Stimulated activated CD8-positive, alpha-beta memory T cell treated with anti-CD3 and anti-CD28 coated beads, Interleukin-4, amount 100 ng/mL, for 24 hours (primary cell): ENCODE measurements around the gene CNTNAP1.
"Not testable (repeated sequence)": the region's sequence is repeated elsewhere in the genome, so short reads cannot be mapped to it uniquely, and the experiment has no call there.

Source experiments
- DNase-seq: peaks from one replicate; pipeline ENCODE4 v3.0.0-alpha.2; 2020; ENCODE audit warnings: low read depth

CNTNAP1 gene

DNA sequence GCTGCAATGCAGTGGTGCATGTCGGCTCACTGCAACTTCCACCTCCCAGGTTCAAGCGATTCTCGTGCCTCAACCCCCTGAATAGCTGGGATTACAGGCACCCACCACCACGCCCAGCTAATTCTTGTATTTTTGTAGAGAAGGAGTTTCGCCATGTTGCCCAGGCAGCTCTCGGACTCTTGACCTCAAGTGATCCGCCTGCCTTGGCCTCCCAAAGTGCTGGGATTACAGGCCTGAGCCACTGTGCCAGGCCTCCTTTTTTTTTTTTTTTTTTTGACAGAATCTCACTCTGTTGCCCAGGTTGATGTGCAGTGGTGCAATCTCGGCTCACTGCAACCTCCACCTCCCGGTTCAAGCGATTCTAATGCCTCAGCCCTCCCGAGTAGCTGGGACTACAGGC, 60.6 kb downstream of the CNTNAP1 start:
- not testable (repeated sequence) for DNase-seq

DNA sequence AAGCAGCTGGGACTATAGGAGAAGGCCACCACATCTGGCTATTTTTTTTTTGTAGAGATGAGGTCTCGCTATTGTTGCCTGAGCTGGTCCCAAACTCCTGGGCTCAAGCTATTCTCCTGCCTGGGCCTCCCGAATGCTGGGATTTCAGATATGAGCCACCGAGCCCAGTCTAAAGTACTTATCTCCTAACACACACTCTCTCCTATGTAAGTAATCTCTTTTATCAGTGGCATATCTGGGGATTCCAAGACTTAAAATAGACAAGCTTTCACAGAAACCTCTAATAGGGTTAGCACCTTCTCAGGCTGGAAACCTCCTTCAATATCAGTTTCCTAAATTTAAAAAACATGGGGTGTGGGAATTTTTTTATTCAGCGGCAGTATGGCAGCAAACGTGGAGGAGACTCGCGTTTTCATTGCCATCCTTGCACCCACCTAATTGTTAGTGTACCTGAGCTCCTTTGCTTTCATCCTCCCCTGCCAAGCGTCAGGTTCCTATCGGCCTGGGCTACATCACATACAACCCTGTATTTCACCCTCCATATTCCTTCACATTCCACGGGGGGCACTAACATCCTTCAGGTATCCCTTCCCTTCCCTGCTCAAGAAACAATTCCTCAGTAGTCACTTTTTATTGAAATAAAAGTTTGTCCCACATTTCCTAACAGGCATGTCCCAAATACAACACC, 61.4 kb downstream of the CNTNAP1 start:
- no peak for DNase-seq

DNA sequence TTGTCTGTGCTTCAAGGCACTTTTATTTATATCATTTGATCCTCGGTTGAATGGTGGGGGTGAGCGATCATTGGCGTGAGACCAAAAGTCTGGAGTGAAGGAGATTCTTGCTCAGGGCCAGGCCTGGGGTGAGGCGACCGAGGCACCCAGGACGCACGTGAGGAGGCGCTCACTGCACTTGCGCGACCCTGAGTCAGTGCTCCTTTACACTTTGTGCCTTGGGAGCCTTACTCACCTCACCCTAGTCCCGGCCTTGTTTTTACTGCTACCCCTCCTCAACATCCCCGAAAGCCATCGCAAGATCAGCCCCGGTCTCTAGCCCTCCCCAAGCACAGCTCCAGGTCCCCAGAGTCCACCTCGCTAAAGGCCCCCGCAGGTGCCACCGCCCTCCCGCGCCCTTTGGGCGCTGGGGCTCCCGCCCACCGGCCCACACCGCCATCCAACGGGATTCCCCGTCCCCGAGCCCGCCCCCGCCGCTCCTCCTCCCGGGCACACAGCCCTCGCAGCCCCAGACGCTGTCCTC, 62.0 kb downstream of the CNTNAP1 start:
- peak; percentile 61 for DNase-seq

DNA sequence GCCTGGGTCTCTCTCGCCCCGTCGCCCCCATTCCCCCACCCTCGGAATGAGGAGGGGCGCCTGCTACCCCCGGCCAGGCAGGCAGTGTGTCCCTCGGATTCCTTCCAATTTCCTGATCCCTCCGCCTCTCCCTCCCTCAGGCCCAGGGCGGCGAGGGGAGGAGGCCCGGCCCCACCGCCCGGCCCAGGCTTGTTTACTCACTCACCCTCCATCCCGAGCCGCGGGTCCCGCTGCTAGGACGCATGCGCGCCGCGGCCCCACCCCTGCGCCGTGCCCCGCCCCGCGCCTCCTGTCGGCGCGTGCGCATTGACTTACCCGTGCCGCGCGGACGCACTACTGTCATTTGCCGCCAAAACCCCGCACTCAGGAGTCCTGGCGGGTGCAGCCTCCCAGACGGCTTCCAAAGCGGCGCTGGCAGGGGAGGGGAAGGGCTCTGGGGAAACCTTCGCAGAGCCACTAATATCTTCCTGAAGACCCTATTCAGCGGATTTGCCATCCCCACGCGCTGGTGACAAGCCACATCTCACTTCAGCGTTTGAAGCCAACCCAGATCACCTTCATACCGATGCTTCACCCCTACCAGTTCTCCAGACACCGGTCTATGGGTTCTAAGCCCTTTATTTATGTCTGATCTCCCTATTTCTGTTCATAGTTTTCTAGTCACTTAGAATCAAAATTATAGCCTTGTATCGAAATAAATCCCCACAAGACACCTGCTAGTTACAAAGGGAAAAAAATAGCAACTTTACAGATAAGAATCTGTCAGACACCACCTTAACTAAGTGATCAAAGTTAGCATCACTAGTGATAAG, 62.7 kb downstream of the CNTNAP1 start, which contains the start of gene EZH1:
Gene EZH1, minus strand, starts transcription at position 235 of the 812 bp plus-strand sequence. CDS start 16,099 bp downstream, outside the sequence.
- peak; percentile 81 for DNase-seq

DNA sequence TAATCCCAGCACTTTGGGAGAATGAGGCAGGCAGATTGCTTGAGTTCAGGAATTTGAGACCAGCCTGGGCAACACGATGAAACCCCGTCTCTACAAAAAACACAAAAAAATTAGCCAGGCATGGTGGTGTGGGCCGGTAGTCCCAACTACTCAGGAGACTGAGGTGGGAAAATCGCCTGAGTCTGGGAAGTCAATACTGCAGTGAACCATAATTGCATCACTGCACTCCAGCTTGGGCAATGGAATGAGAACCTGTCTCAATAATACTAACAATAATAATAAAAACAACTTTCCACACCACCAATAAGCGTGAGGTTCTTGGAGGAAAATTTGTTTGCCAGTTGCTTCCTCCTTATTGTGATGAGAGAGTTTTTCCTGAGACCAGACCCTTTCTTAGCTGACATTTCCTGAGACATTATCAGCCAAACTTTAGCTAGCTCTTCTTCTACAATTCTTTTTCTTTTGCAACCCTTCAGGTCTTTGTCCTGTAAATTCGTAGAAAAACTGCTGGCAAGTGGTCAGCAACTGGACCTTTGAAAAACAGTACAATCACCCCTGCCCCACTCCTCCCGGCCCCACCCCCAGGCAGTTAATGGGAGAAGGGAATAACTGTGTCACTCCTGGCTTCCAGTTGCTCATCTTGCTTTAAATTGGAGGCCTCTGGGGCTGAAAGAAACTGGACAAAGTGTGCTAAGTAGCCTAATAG, 66.0 kb downstream of the CNTNAP1 start:
- DNase-seq = no peak

DNA sequence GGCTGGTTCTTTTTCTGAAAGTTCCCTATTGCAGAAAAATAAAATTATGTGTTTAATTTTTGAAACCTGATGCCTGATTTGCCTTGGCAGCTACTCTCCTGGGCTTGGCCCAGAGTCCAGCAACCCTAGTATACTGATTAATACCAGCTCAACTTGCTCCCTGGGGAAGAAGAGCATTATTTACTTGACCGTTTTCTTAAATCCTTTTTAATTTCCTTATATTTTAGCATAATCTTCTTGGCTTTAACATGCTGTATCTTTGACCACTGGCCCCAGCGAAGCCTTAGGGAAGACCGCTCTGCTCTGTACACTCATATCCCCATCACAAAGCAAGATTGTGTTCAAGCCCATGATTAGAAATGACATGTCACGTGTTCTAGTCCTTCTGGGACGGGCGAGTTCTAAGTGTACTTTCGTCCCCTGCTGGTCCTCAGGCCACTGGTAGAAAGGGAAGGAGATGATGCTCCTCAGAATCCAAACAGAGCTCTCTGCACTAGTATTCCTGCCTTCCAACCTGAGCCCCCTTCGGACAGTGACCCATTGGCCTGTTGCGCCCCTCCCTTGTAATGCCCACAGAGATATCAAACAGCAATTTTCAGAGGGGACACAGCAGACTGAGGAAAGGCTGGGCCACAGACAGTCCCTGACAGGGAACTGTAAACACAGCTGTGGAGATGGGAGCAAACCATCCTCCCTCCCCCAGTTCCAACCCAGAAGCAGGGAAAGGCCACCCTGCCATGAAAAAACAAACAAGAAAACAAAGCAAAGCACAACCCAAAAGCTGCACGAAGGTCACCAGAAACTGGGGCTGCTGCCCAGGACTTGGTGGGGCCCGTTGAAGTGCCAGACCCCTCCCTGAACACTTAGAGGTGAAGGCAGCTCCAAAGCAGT, 66.8 kb downstream of the CNTNAP1 start:
- DNase-seq = no peak
